ENCODE data around the gene KDSR.
A peak's percentile ranks its signal among the peaks of the same experiment; 100 is the strongest.
"Not testable (repeated sequence)": the region's sequence is repeated elsewhere in the genome, so short reads cannot be mapped to it uniquely, and the experiment has no call there.

Gene KDSR

GRCh38 chr18:63366213-63367052 is 573 bp downstream of the KDSR start:
- no peak for DNase-seq (ENCODE audit: low read depth, low spot score)

- DNase-seq (ENCODE audit: low read depth, low spot score) = no peak
These were observed 1.2 kb downstream of the KDSR start for GRCh38 chr18:63365876-63366212.

GRCh38 chr18:63363951-63364350 is 3.1 kb downstream of the KDSR start:
- DNase-seq (ENCODE audit: low read depth, low spot score) = no peak

- DNase-seq (ENCODE audit: low read depth, low spot score) = not testable (repeated sequence)
These were observed 3.6 kb downstream of the KDSR start for GRCh38 chr18:63363420-63363819.

GRCh38 chr18:63356272-63356896 is 10.6 kb downstream of the KDSR start:
- DNase-seq (ENCODE audit: low read depth, low spot score) = no peak

DNA sequence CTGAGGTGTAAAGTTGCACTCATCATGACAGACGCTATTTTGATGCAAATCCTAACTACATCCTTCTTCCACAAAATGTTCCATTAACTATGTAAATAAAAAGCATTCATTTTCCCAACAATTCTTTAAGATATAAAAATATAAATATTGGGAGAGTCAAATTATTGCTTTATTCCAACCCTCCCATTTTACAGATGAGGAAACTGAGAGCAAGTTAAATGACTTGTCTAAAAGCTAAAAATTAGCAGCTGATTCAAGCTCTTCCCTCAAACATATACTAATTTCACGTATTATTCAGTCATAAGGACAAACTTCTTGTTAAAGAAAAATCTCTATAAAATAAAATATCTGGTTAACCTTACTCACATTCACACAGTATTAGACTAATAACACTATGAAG is 16.8 kb downstream of the KDSR start:
- DNase-seq (ENCODE audit: low read depth, low spot score) = no peak

DNA sequence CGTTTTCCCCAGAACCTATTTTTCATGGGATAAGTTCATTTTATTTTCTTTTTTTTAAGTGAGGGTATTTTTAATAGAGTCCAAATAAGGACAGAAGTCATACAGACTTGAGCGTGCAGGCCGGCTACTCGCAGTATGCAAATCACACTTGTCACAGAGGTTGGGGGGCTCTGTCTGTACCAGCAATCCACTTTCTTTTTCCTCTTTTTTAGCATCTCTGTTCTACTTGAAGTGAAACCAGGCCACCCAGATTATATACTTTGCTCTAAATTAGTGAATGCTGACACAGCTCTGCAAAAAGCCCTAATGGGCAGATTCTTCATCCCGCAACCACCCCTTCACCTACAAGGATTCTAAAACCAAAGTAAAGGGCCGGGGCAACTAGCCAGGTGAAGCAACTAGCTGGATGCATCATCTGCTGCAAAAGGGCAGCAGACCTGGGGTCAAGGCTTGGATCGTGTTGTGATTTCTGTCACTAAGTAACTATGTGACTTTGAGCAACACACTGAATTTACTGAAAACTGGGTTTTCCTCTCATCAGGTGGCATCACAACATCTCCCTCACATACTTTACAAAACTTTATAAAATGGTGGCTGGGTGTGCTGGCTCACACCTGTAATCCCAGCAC is 18.4 kb downstream of the KDSR start:
- no peak for DNase-seq (ENCODE audit: low read depth, low spot score)

- no peak for DNase-seq (ENCODE audit: low read depth, low spot score)
These were observed 20.4 kb downstream of the KDSR start for GRCh38 chr18:63346480-63347183.

GRCh38 chr18:63346031-63346430 is 21.0 kb downstream of the KDSR start:
- DNase-seq (ENCODE audit: low read depth, low spot score) = no peak

DNA sequence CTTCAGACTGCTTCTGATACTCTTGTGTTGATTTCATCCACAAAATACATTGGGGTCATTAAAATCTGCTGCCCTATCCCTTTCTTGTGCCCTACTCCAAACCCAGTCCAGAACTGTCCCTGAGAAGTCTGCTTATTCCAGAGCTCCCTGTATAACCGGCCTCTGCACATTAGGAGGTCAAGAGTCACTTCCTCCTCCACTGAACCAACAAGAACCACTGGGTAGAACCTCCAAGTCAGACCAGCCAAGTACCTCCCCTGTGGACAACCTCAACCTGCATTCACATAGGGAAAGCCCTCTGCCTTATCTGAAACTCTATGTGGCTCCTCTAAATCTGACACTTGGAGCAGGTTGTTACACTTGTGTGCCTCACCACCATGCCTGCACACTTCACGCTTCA is 22.1 kb downstream of the KDSR start:
- DNase-seq (ENCODE audit: low read depth, low spot score) = no peak

DNA sequence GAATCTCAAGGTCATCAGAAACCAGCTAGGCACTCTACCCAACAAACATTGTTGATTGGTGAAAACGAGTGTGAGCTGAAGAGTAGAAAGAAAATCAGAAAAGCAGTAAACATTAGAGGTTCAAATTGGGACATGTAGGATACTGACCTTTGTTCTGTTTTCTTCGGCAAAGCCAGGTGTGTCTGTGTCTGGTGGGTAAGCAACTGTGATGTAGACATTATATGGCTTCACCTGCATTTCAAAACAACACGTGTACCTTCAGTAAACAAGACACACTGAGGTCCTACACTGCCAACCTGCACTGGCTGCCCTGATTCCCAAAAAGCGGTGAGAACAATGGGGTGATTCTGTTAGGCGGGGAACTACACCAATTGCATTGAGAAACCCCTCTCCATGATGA is 22.7 kb downstream of the KDSR start:
- no peak for DNase-seq (ENCODE audit: low read depth, low spot score)

GRCh38 chr18:63342206-63342605 is 24.8 kb downstream of the KDSR start:
- DNase-seq (ENCODE audit: low read depth, low spot score) = no peak

GRCh38 chr18:63339920-63340484 is 27.0 kb downstream of the KDSR start:
- DNase-seq (ENCODE audit: low read depth, low spot score) = no peak

DNA sequence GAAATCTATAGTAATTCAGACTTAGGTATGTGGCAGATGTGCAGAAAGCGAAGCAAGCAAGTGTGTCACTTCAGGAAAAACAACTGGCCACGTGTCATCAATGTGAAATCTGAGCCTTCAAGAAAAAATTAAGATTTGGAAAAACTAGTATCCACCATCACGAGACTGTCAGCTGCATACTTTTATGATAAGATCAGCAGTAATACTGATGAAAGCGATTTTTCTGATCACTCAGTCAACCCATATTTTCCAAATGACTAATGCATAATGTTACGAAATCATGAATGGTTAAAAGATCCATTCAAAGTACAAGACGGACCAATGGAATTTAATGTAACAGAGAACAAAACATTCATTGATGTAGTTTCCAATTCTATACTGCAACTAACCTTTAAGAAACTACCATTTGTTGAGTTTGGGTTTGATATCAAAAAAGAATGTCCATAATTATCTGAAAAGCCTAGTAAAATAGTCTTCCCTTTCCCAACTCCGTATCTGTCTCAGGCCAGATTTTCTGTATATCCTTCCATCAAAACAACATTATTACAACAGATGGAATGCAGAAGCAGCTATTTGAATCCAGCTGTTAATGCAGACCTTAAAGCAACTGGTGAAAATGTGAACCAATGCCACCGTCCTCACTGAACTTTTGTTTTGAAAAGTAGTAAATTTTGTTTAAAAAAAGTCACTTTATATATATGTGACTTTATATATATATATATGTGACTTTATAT is 30.5 kb downstream of the KDSR start:
- DNase-seq (ENCODE audit: low read depth, low spot score) = peak; percentile 69

- no peak for DNase-seq (ENCODE audit: low read depth, low spot score)
These were observed 35.9 kb downstream of the KDSR start for GRCh38 chr18:63331105-63331504.

GRCh38 chr18:63329431-63330145 is 37.4 kb downstream of the KDSR start:
- DNase-seq (ENCODE audit: low read depth, low spot score) = no peak

DNA sequence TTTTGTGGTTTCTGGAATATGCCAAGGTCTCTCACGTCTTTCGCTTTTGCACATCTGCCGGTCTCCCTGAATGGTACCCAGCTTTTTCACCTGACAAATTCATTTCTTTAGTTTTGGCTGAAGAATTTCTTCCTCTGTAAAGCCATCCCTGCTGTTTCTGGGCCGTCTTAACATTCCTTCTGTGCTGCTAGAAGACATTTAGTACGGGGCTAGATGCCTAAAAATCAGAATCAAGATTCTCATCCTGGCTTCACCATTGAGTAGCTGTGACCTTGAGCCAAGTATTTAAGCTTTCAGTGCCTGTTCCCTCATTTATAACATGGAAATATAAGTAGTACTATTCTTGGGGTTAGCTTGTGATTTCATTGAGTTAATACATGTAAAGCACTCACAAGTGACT is 41.0 kb downstream of the KDSR start:
- DNase-seq (ENCODE audit: low read depth, low spot score) = no peak

GRCh38 chr18:63325086-63325686 is 41.8 kb downstream of the KDSR start:
- no peak for DNase-seq (ENCODE audit: low read depth, low spot score)

- DNase-seq (ENCODE audit: low read depth, low spot score) = no peak
These were observed 43.9 kb downstream of the KDSR start for GRCh38 chr18:63322908-63323634.

GRCh38 chr18:63322206-63322605 is 44.8 kb downstream of the KDSR start:
- DNase-seq (ENCODE audit: low read depth, low spot score) = no peak
